Osteoblast (primary cell): ENCODE results near the gene H6PD. TPM values are rescaled to one million over a fixed set of nuclear protein-coding genes. Genes with fewer than 3 reads are reported as not detected.
A peak's percentile ranks its signal among the peaks of the same experiment; 100 is the strongest.

Experiments
- DNase-seq: peaks from one replicate; pipeline ENCODE4 v3.0.0; 2011; ENCODE audit warnings: low spot score, mixed read lengths; ENCODE audit not compliant: insufficient read length; ENCODE audit errors: missing footprints
- H2AFZ ChIP-seq: 2 replicates; pipeline ENCODE4 v1.6.0; 2011; ENCODE audit warnings: mild to moderate bottlenecking, low read length
- H3K27ac ChIP-seq: 2 replicates; pipeline ENCODE4 v1.5.1; 2011; ENCODE audit warnings: mild to moderate bottlenecking, low read depth, low read length, moderate library complexity
- H3K27me3 ChIP-seq: 2 replicates; pipeline ENCODE4 v1.6.0; 2012; ENCODE audit warnings: mild to moderate bottlenecking, control low read depth, inconsistent platforms, low read length, moderate library complexity; ENCODE audit not compliant: insufficient read depth
- H3K36me3 ChIP-seq: 2 replicates; pipeline ENCODE4 v1.5.1; 2011; ENCODE audit warnings: mild to moderate bottlenecking, low read length, control low read depth, moderate library complexity; ENCODE audit not compliant: insufficient read depth
- H3K4me1 ChIP-seq: 2 replicates; pipeline ENCODE4 v1.5.1; 2011; ENCODE audit warnings: mild to moderate bottlenecking, low read length, control low read depth, moderate library complexity; ENCODE audit not compliant: insufficient read depth
- H3K4me2 ChIP-seq: 2 replicates; pipeline ENCODE4 v1.6.0; 2011; ENCODE audit warnings: mild to moderate bottlenecking, low read length; ENCODE audit not compliant: insufficient read depth
- H3K4me3 ChIP-seq: fragments of 200-600 bp; sonication (generic); 3 replicates; pipeline ENCODE4 v1.5.1; 2012; ENCODE audit warnings: mild to moderate bottlenecking, low read length, inconsistent platforms; ENCODE audit not compliant: insufficient read depth
- H3K79me2 ChIP-seq: 2 replicates; pipeline ENCODE4 v1.6.0; 2012; ENCODE audit warnings: mild to moderate bottlenecking, low read length, control low read depth, inconsistent platforms; ENCODE audit not compliant: insufficient read depth
- H3K9me3 ChIP-seq: 2 replicates; pipeline ENCODE4 v1.5.1; 2011; ENCODE audit warnings: low read depth, low read length, control low read depth
- H4K20me1 ChIP-seq: 2 replicates; pipeline ENCODE4 v1.6.0; 2012; ENCODE audit warnings: mild to moderate bottlenecking, low read length, control low read depth; ENCODE audit not compliant: insufficient read depth
- CTCF ChIP-seq: IDR thresholded peaks from 2 replicates; pipeline ENCODE4 v1.5.1; 2011; ENCODE audit warnings: mild to moderate bottlenecking, low read depth, low read length, moderate library complexity; ENCODE audit errors: extremely low read depth
- total RNA-seq: library from RNA; depleted of rRNA; stranded (reverse); fragments of >200 nt; gene quantifications from 2 replicates; pipeline ENCODE4 v1.2.3, GENCODE V29; 2012

H6PD gene
- total RNA-seq, 1 donor = 51.4 TPM

- H3K79me2 ChIP-seq = peaks cover 94% of the 10 kb centered on the region
- H3K4me1 ChIP-seq = peaks cover 50% of the 10 kb centered on the region
- H3K4me3 ChIP-seq = no peak overlapping the region
- H3K27ac ChIP-seq = peak overlapping the region; percentile 98
- H3K27me3 ChIP-seq = no peaks in the 10 kb centered on the region
- H3K4me2 ChIP-seq = peak overlapping the region; percentile 25
- H2AFZ ChIP-seq = no peak overlapping the region
- no peak for TF ChIP-seq CTCF
- no peaks in the 10 kb centered on the region for H3K9me3 ChIP-seq
- peaks cover 18% of the 10 kb centered on the region for H3K36me3 ChIP-seq
- no peak for DNase-seq
- peaks cover 22% of the 10 kb centered on the region for H4K20me1 ChIP-seq
These were observed 41.3 kb upstream of the H6PD start for GRCh38 chr1:9193233-9193625.

DNA sequence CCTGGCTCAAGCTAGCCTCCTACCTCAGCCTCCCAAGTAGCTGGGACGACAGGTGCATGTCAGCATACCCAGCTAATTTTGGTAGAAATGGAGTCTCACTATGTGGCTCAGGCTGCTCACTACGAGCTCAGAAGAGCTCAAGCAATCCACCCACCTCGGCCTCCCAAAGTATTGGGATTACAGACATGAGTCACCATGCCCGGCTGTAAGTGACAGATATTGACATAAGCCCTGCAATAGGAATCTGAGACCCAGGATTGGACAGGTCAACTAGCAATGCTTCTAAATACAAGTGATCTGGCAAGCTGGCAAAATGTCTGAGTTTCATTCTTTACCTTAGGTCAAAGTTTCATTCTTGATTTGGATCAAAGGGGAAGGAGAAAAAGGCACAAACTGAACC, 40.5 kb upstream of the H6PD start:
- Histone ChIP-seq H3K79me2 (peaks cover 93% of the 10 kb centered on the region), H3K27ac (peak overlapping the region; percentile 98), H4K20me1 (peaks cover 19% of the 10 kb centered on the region), H3K27me3 (no peaks in the 10 kb centered on the region), H2AFZ (no peak overlapping the region), H3K9me3 (no peaks in the 10 kb centered on the region), H3K4me3 (no peak overlapping the region), H3K4me2 (peak overlapping the region; percentile 25), H3K4me1 (peaks cover 52% of the 10 kb centered on the region), H3K36me3 (peaks cover 11% of the 10 kb centered on the region)
- no peak for TF ChIP-seq CTCF
- peak; percentile 75 for DNase-seq

GRCh38 chr1:9195651-9196050, 38.9 kb upstream of the H6PD start:
- Histone ChIP-seq H4K20me1 (peaks cover 16% of the 10 kb centered on the region), H3K9me3 (no peaks in the 10 kb centered on the region), H2AFZ (peak overlapping the region; percentile 61), H3K36me3 (peaks cover 5% of the 10 kb centered on the region), H3K4me1 (peaks cover 68% of the 10 kb centered on the region), H3K27me3 (no peaks in the 10 kb centered on the region), H3K4me3 (peak overlapping the region; percentile 68), H3K4me2 (peak overlapping the region; percentile 95), H3K27ac (peak overlapping the region; percentile 98), H3K79me2 (peaks cover 93% of the 10 kb centered on the region)
- no peak for DNase-seq
- TF ChIP-seq CTCF = no peak

GRCh38 chr1:9196129-9197040, 38.2 kb upstream of the H6PD start:
- H3K4me1 ChIP-seq = peaks cover 76% of the 10 kb centered on the region
- H3K9me3 ChIP-seq = no peaks in the 10 kb centered on the region
- peaks cover 89% of the 10 kb centered on the region for H3K79me2 ChIP-seq
- peak overlapping the region; percentile 95 for H3K4me2 ChIP-seq
- no peaks in the 10 kb centered on the region for H3K27me3 ChIP-seq
- peak overlapping the region; percentile 61 for H2AFZ ChIP-seq
- peak; percentile 92 for DNase-seq
- no peaks in the 10 kb centered on the region for H3K36me3 ChIP-seq
- TF ChIP-seq CTCF = peak; percentile 80
- H4K20me1 ChIP-seq = peaks cover 13% of the 10 kb centered on the region
- peak overlapping the region; percentile 68 for H3K4me3 ChIP-seq
- peak overlapping the region; percentile 98 for H3K27ac ChIP-seq
